HEK293 (cell line): Measurements from ENCODE around the gene ERP29.

Source experiments
- SALL2 ChIP-seq: fragments of 450-650 bp; formaldehyde crosslinking; IDR thresholded peaks from 2 replicates; pipeline ENCODE4 v1.5.0; 2017; ENCODE audit warnings: missing biosample characterization, mild to moderate bottlenecking, missing genetic modification characterization, borderline replicate concordance
- ZNF211 ChIP-seq: fragments of 450-650 bp; formaldehyde crosslinking; IDR thresholded peaks from 2 replicates; pipeline ENCODE4 v1.5.1; 2016; ENCODE audit warnings: low read depth, missing biosample characterization, missing genetic modification characterization
- ZNF311 ChIP-seq: fragments of 450-650 bp; formaldehyde crosslinking; IDR thresholded peaks from 2 replicates; pipeline ENCODE4 v1.5.1; 2017; ENCODE audit warnings: missing biosample characterization, missing genetic modification characterization, borderline replicate concordance
- ZNF423 ChIP-seq: fragments of 450-650 bp; formaldehyde crosslinking; IDR thresholded peaks from 2 replicates; pipeline ENCODE4 v1.5.1; 2016; ENCODE audit warnings: missing biosample characterization, missing genetic modification characterization
- ZNF549 ChIP-seq: fragments of 450-650 bp; IDR thresholded peaks from 2 replicates; pipeline ENCODE4 v1.5.1; 2018; ENCODE audit warnings: missing biosample characterization, missing genetic modification characterization, mild to moderate bottlenecking, inconsistent platforms, moderate library complexity
- ZNF626 ChIP-seq: fragments of 450-650 bp; sonication (Bioruptor Pico); formaldehyde crosslinking; IDR thresholded peaks from 2 replicates; pipeline ENCODE4 v1.5.1; 2018; ENCODE audit warnings: missing biosample characterization, missing genetic modification characterization, inconsistent platforms
- ZNF843 ChIP-seq: fragments of 450-650 bp; formaldehyde crosslinking; IDR thresholded peaks from 2 replicates; pipeline ENCODE4 v1.5.1; 2016; ENCODE audit warnings: missing biosample characterization, missing genetic modification characterization
- TF ChIP-seq, protein P1 (sequence below): fragments of 450-650 bp; formaldehyde crosslinking; IDR thresholded peaks from 2 replicates; pipeline ENCODE4 v1.5.1; 2016; ENCODE audit warnings: missing biosample characterization, missing genetic modification characterization, low read depth
- TF ChIP-seq, protein P2 (sequence below): fragments of 450-650 bp; formaldehyde crosslinking; IDR thresholded peaks from 2 replicates; pipeline ENCODE4 v1.5.1; 2016; ENCODE audit warnings: missing biosample characterization, missing genetic modification characterization
- TF ChIP-seq, protein P3 (sequence below): fragments of 450-650 bp; formaldehyde crosslinking; IDR thresholded peaks from 2 replicates; pipeline ENCODE4 v1.5.1; 2016; ENCODE audit warnings: missing biosample characterization, missing genetic modification characterization
- TF ChIP-seq, protein P4 (sequence below): fragments of 450-650 bp; formaldehyde crosslinking; IDR thresholded peaks from 2 replicates; pipeline ENCODE4 v1.5.1; 2016; ENCODE audit warnings: missing biosample characterization, missing genetic modification characterization
- TF ChIP-seq, protein P5 (sequence below): IDR thresholded peaks from 2 replicates; pipeline ENCODE4 v1.6.1; 2011; ENCODE audit warnings: mild to moderate bottlenecking, low read depth, low read length, borderline replicate concordance
- TF ChIP-seq, protein P6 (sequence below): fragments of 450-650 bp; formaldehyde crosslinking; IDR thresholded peaks from 2 replicates; pipeline ENCODE4 v1.5.1; 2016; ENCODE audit warnings: missing biosample characterization, missing genetic modification characterization

DNA sequence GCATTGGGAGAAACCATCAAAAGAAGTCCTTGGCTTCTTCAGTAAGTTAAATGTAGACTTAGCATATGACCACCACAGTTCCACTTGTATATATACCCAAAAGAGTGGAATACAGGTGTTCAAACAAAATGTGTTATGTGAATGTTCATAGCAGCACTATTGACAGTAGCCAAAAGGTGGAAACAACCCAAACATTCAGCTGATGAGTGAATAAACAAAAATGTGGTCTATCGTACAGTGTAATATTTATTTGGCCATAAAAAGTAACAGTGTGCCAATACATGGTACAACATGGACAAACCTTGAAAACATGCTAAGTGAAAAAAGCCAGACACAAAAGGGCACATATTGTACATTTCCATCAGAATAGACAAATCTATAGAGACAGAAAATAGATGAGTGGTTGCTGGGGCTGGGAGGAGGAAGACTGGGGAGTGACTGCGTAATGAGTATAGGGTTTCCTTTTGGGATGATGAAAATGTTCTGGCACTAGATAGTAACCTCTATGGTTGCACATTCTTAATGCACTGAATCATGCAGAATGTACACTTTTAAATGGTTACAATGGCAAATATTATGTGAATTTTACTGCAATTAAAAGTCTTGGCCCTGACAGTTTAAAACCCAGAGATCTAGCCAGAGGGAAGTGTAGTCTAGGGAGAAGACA lies 5.5 kb downstream of the ERP29 start:
- TF ChIP-seq SALL2 = no peak
- TF ChIP-seq, protein P1, sequence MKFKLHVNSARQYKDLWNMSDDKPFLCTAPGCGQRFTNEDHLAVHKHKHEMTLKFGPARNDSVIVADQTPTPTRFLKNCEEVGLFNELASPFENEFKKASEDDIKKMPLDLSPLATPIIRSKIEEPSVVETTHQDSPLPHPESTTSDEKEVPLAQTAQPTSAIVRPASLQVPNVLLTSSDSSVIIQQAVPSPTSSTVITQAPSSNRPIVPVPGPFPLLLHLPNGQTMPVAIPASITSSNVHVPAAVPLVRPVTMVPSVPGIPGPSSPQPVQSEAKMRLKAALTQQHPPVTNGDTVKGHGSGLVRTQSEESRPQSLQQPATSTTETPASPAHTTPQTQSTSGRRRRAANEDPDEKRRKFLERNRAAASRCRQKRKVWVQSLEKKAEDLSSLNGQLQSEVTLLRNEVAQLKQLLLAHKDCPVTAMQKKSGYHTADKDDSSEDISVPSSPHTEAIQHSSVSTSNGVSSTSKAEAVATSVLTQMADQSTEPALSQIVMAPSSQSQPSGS (tag by site-specific recombination) = no peak
- TF ChIP-seq, protein P2, sequence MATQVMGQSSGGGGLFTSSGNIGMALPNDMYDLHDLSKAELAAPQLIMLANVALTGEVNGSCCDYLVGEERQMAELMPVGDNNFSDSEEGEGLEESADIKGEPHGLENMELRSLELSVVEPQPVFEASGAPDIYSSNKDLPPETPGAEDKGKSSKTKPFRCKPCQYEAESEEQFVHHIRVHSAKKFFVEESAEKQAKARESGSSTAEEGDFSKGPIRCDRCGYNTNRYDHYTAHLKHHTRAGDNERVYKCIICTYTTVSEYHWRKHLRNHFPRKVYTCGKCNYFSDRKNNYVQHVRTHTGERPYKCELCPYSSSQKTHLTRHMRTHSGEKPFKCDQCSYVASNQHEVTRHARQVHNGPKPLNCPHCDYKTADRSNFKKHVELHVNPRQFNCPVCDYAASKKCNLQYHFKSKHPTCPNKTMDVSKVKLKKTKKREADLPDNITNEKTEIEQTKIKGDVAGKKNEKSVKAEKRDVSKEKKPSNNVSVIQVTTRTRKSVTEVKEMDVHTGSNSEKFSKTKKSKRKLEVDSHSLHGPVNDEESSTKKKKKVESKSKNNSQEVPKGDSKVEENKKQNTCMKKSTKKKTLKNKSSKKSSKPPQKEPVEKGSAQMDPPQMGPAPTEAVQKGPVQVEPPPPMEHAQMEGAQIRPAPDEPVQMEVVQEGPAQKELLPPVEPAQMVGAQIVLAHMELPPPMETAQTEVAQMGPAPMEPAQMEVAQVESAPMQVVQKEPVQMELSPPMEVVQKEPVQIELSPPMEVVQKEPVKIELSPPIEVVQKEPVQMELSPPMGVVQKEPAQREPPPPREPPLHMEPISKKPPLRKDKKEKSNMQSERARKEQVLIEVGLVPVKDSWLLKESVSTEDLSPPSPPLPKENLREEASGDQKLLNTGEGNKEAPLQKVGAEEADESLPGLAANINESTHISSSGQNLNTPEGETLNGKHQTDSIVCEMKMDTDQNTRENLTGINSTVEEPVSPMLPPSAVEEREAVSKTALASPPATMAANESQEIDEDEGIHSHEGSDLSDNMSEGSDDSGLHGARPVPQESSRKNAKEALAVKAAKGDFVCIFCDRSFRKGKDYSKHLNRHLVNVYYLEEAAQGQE (tag by site-specific recombination) = no peak
- no peak for TF ChIP-seq ZNF626
- TF ChIP-seq, protein P3, sequence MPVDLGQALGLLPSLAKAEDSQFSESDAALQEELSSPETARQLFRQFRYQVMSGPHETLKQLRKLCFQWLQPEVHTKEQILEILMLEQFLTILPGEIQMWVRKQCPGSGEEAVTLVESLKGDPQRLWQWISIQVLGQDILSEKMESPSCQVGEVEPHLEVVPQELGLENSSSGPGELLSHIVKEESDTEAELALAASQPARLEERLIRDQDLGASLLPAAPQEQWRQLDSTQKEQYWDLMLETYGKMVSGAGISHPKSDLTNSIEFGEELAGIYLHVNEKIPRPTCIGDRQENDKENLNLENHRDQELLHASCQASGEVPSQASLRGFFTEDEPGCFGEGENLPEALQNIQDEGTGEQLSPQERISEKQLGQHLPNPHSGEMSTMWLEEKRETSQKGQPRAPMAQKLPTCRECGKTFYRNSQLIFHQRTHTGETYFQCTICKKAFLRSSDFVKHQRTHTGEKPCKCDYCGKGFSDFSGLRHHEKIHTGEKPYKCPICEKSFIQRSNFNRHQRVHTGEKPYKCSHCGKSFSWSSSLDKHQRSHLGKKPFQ (tag by site-specific recombination) = no peak
- TF ChIP-seq ZNF549 (tag by site-specific recombination) = no peak
- TF ChIP-seq ZNF843 (tag by site-specific recombination) = no peak
- TF ChIP-seq, protein P4, sequence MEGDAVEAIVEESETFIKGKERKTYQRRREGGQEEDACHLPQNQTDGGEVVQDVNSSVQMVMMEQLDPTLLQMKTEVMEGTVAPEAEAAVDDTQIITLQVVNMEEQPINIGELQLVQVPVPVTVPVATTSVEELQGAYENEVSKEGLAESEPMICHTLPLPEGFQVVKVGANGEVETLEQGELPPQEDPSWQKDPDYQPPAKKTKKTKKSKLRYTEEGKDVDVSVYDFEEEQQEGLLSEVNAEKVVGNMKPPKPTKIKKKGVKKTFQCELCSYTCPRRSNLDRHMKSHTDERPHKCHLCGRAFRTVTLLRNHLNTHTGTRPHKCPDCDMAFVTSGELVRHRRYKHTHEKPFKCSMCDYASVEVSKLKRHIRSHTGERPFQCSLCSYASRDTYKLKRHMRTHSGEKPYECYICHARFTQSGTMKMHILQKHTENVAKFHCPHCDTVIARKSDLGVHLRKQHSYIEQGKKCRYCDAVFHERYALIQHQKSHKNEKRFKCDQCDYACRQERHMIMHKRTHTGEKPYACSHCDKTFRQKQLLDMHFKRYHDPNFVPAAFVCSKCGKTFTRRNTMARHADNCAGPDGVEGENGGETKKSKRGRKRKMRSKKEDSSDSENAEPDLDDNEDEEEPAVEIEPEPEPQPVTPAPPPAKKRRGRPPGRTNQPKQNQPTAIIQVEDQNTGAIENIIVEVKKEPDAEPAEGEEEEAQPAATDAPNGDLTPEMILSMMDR (tag by site-specific recombination) = no peak
- TF ChIP-seq ZNF423 (tag by site-specific recombination) = no peak
- no peak for TF ChIP-seq ZNF311 (tag by site-specific recombination)
- no peak for TF ChIP-seq ZNF211 (tag by site-specific recombination)
- TF ChIP-seq, protein P5, sequence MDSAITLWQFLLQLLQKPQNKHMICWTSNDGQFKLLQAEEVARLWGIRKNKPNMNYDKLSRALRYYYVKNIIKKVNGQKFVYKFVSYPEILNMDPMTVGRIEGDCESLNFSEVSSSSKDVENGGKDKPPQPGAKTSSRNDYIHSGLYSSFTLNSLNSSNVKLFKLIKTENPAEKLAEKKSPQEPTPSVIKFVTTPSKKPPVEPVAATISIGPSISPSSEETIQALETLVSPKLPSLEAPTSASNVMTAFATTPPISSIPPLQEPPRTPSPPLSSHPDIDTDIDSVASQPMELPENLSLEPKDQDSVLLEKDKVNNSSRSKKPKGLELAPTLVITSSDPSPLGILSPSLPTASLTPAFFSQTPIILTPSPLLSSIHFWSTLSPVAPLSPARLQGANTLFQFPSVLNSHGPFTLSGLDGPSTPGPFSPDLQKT = no peak
- TF ChIP-seq, protein P6, sequence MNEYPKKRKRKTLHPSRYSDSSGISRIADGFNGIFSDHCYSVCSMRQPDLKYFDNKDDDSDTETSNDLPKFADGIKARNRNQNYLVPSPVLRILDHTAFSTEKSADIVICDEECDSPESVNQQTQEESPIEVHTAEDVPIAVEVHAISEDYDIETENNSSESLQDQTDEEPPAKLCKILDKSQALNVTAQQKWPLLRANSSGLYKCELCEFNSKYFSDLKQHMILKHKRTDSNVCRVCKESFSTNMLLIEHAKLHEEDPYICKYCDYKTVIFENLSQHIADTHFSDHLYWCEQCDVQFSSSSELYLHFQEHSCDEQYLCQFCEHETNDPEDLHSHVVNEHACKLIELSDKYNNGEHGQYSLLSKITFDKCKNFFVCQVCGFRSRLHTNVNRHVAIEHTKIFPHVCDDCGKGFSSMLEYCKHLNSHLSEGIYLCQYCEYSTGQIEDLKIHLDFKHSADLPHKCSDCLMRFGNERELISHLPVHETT = no peak
